NCI-H2107 treated with DMSO at 0.1 percent for 48 hours (cell line): ENCODE data around the gene FUT9.

Experiments used
- DNase-seq: peaks from one replicate; lab custom pipeline; 2025; ENCODE audit not compliant: unreplicated experiment; lab: John Stamatoyannopoulos, UW

The FUT9 gene

DNA sequence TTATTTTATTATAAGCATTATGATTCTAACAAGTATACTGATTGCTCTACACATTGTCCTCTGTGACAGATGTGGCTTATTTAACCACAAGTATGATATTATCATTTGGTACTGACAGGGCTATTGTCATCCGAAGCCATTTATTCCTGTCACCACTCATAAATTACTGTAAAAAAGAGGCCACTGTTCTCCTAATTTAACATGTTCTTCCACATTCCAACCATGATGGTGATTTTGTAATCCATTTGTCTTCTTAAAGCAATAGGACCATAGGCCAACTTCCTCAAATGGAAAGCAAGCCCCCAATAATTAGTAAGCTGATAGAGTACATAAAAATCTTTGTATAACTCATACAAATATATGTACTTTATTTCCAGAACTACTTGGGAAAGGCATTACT is 50.6 kb downstream of the FUT9 start:
- no peak for DNase-seq

DNA sequence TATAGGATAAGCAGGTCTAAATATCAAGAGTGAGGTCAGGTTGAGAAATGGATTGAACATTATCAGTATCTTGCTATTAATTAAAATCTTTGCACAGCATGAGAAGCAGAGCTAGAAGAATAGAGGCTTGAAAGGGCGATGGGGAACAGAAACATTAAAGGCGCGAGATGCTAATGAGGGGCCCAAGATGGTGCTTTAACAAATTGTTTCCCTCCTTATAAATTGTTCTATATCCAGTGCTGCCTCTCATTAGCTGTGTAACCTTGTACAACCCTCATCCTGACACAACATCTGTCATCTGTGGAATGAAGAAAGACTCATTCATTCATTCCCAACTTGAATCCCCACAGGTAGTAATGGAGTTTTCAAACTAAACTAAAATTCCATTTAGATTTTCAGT is 57.8 kb downstream of the FUT9 start:
- DNase-seq = no peak

DNA sequence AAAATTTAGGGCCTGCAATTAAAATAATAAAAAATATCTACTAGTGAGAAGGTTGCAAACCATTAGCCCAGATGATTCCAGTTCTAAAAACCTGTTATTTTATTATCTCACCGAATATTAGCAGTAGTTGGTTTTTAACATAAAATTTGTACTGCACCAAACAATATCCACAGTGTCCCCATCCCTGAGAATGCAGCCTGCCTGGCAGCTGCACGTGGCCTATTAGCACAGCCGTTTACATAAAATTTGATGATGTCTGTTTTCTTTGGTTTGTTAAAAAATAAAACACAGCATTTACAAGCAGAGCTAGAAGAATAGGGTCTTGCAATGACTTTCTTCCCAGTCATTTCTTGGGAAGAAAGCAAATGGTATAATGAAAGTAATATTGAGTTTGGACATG is 58.2 kb downstream of the FUT9 start:
- DNase-seq = no peak

DNA sequence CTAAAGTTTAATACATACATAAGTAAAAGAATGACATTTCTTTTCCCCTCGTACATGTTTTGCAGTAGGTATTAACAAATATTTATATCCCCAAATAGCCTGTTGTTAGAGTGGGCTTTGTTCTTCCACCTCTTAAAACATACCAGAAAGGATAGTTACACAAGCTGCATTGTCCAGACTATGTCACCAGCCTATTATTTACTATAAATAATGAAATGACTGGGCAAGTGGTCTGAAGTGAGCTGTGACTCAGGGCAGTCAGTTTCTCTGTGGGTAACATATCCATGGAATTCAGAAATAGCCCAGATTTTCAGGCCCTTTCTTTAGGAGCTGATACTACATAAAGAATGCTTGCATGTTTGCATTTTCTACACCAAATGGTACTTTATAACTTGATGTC is 60.1 kb downstream of the FUT9 start:
- DNase-seq = no peak

DNA sequence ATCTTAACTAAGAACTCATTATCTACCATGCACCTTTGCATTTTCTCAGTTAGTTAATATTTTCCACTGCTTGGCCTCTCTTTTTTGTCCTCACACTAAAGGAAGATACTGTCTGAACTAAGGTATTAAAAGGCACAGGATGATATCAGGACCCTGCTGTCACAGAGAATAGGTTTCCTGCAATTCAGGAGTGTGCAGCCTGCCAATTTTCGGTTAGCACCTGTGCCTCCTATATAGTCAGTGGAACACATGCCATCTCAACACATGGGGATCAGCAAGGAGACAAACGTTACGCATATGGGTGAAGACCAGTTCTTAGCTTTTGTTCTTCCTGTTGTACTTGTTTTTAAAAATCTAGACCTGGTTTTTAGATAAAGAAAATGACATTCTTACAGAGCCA is 71.0 kb downstream of the FUT9 start:
- no peak for DNase-seq

DNA sequence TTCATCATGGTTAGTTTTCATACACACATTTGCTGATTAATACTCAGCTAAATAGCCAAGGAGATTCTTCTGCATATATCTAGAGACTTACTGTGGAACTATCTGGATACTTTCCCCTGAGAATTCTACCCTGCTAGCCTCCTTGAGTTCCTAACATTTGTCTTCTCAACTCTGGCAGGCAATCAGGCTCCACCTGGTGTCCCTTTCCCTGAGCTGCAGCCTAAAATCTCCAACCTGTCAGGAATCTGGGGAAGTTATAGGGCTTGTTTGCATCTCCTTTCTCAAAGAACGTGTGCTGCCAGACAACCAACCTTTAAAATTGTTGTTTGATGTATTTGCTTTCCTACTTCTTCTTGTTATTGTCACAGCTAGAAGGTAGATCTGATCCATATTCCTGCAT is 73.4 kb downstream of the FUT9 start:
- DNase-seq = no peak

DNA sequence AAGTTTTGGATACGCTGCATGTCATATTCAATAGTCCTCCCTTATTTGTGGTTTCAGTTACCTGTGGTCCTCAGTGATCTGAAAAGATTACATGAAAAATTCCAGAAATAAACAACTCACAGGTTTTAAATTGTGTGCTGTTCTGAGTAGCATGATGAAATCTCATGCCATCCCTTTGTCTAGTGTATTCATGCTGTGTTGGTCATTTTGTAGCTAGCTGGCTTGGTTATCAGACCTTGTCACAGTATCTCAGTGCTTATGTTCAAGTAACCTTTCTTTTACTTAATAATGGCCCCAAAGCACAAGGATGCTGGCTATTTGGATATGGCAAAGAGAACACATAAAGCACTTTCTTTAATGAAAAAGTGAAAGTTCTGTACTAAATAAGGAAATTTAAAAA is 78.3 kb downstream of the FUT9 start:
- DNase-seq = no peak

DNA sequence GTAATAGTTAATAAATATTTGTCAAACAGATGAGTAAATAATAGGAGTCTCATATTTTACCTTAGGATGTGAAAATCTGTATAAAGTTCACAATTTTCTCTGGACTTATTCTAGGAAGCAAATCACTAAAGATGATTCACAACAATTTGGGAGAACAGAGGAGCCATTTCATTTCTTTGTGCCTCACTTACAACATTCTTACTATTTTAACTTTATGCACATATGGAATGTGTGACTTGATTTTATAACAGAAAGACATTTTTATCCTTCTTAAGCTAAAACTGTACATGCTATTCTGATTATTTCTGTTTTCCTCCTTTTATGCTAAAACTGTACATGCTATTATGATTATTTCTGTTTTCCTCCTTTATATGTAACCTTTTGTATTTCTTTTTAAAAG is 83.3 kb downstream of the FUT9 start:
- DNase-seq = no peak

DNA sequence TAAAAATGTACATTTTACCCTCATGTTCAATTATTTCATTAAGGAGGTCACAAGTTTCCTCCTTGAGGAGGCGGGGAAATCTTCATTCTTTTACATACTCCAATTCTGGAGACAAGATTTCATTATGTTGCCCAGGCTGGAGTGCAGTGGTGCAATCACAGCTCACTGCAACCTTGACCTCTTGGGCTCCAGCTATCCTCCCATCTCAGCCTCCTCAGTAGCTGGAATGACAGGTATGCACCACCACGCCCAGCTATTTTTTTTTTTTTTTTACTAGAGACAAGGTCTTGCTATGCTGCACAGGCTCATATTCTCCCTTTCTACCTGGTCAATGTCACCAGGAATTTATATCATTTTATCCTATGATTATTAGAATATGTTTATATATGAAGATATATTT is 85.8 kb downstream of the FUT9 start:
- no peak for DNase-seq

DNA sequence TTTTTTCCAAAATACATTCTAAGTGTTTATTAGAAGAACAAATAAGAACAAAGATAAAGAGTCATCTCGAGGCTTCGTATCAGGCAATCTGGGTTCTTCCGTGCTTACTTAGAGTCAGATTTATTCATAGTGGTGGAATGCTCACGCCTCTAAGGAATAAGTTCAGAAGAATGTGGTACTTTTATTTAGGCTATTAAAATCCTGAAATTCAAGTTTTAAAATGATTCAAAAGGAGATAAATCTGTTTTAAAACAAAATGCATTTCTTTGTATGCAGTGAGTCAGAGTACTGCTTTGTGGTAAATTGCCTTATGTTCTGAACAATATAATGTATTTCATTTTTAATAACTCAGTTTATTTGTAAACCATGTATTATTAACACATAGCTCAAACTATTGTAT is 89.1 kb downstream of the FUT9 start:
- DNase-seq = no peak

DNA sequence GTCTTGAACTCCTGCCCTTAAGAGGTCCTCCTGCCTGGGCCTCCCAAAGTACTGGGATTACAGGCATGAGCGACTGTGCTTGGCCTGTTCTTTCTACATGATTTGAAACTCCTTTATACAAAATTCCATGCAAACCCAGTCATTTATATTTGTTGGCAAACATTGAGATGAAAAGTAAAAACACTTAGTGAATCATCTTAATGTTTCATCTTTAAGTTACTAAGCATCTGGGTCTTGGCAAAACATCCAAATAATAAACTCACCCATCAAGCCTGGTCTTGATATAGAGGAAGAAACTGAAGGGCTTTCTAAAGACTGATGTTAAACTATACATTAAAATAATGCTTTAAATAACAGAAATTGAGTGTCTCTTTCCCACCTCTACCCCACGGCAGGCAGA is 95.1 kb downstream of the FUT9 start:
- no peak for DNase-seq

DNA sequence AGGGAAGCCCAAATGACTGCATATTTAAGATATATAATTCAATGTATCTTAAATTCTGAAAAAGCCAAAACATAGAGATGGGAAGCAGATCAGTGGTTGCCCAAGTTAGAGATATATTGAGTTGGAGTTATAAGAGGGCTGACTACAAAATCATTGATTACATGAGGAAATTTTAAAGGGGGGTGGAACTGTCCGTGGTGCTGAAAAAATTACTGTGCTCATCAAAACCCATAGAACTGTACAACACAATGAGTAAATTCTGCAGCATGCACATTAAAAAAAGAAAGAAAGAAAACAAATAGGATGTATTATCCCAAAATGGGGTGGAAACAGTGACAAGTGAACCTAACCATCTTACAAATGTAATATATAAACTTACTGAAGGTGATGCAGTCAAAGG is 100.9 kb downstream of the FUT9 start:
- no peak for DNase-seq

DNA sequence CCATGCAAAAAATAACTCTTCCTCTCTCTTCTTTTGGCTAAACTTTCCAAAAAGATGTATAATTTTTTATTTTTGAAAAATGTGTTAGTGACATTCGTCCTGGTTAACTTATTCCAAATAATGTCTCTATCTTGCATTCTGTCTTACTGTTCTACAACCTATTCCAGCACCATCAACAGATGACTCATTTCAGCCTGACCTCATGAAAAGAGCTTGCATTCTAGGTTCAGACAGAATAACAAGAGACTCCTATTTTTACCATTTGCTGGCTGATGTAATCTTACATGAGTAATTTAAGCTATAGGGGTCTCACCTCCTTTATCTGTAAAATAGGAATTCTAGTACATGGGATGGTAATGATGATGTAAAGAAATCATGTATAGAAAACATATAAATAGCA is 109.0 kb downstream of the FUT9 start:
- DNase-seq = no peak

DNA sequence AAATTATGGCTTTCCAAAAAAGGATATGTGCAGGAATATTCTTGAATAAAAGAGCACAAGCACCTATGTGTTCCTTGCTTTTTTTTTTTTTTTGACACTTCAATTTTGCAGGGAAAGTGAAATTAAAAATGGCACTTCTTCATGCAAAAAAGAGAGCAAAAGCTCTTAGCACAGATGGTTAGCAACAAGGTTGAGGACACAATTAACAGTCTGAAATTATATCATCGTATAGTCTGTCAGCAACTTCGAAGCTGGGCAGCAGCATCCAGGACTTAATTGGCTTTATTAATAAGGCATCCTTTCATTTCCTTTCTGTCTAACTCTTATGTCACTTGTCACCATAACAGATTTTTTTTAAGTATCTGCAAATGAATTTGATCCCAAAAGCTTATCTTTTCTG is 122.6 kb downstream of the FUT9 start:
- DNase-seq = no peak

DNA sequence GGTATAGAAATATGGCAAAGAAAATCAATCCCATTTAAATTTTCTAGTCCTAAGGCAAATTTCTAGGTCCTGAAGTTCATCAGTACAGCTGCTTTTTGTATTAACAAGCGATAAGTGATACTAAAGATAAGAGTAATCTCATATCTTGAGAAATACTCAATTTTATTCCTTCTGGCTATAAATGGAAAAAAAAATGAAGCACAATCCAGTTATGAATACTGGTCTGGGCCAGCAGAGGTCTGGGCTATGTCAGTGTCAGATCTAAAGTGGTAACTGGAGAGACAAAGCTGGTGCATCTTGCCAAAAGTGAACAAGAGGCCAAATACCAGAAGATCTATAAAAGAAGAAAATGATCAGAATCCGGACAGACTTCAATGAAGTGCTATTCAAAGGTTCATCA is 126.4 kb downstream of the FUT9 start:
- no peak for DNase-seq

DNA sequence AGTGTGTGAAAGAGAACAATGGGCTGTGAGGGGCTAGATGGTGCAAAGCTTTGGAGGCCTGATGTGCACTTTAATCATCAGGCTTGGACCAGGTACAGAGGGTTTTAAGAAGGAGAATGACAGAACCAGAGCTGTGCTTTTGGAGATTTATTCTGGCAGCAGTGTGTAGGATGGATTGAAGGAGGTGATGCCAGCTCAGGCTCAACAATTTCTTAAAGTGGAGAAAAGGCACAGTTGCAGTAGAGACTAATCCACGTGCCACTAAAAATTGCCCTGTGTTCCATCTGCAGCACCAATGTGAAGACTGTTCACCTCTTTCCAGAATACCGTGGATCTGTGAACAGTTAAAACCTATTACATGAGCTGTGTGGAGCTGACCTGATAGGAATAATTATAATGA is 134.7 kb downstream of the FUT9 start:
- no peak for DNase-seq

DNA sequence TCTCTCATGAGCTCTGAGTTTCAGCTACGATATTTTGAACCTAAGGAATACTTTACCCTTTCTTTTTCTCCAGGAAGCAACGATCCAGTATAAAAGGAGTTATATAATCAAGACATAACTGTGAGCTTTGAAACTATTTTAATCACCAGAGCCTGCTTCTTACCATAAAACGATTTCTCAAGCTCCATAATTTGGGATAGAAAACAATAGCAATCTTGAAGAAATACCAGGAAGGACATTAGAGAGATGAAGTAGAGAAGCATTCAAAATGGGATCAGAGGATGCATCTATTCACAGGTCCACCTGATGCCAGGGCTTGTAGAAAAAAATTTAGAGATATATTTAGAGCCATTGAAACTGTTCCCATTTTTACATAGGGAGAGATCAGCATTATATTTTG is 135.9 kb downstream of the FUT9 start:
- no peak for DNase-seq

DNA sequence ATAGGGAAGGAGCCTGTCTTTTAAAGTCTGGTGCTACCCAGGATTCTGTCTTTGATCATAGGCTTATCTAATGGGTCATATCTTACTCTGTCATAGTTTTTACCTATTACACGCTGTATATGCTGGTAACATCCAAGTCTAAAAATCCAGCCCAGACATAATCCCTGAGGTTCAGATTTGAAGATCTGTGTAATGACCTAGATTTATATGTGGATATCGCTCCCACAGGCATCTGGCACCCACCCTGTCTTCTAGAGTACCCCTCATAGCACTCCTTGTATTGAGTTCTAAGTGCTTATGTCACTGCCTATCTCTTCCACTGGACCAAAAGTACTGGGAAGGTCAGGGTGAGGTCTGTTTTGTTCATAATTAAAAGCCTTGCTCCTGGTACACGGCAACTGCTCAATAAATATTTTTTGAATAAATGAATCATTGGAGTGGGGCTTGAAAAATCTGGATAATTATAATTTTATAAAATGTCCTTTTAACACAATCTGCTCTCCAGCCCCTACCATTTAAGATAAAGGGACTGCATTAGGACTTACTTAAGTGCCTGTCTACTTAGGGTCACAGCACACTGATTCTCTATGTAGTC is 136.4 kb downstream of the FUT9 start:
- DNase-seq = no peak

DNA sequence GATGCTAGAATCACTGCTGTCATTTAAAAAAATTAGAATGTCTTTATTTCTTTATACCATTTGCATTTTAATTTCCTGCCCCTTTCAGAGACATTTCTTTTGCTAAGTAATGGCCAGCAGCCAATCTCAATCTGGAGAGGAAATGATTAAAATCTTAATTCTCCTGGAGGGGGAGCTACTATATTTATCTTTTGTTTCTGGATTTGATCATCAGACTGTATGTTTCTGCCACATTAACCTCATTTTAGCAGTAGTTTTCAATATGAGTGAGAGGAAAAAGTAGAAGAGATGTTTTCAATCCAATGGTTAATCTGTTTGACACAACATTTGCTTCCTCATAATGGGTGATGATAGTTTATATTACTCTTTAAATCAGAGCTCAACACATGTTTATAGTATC is 138.0 kb downstream of the FUT9 start:
- DNase-seq = no peak

DNA sequence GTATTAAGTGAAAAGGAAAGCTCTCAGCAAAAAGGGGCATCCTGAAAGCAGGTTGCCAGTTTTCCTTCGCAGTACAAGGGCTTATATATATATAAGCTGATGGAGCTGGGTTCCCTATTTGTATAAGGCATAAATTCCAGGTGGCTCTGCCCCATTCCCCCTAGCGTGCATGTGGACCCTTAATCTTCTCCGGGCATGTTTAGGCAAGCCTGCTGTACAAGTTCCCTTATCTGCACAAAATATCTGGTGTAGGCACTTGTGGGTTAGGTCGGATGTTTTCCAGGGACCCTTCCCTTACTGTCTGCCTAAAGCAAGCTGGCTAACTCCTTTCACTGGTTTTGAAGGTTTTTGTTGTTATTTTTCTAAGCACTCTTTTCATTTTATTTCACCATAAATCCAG is 140.7 kb downstream of the FUT9 start:
- no peak for DNase-seq

DNA sequence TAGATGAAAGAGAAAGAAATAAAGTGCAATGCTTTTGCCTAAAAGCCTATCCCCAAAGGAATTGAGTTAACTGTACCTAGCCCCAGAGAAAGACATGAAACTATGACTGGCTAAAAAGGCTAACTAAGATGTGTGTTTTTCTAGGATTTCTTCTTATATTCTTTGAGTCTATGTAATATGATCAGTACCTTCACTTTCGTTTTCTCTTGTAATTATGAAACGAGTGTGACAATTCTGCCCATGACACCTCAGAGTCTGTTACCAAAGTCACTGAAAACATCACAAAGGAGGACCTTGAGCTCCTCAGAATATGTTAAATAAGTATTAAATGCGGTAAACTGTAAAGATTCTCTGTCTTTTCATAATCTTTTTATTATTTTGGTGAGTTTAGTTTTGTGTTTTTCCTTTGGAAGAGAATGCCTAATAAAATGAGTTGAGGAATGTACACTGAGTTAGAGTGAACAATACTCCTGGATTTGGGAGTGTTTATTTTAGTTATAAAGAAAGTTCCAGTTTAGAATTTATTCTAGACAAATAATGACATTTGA is 141.3 kb downstream of the FUT9 start:
- DNase-seq = peak; percentile 42

DNA sequence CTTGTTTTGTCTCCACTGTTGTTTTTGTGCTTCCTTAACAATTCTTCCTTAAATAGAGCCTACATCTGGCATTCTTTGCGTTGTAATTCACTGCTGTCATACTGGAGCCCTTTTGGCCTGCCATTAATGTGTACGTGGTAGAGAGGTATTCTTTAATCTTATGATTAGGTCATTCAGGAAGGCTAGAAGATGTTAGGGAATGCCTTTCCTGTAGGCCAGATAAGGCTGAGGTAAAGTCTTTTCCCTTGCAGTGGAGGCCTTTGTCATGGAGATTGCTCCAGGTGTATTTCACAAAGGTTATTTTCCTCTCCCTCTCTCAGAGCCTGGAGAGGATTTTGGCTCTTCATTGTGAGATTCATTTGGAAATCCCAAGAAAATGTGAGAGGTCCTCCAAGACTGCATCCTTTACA is 146.9 kb downstream of the FUT9 start:
- DNase-seq = no peak

DNA sequence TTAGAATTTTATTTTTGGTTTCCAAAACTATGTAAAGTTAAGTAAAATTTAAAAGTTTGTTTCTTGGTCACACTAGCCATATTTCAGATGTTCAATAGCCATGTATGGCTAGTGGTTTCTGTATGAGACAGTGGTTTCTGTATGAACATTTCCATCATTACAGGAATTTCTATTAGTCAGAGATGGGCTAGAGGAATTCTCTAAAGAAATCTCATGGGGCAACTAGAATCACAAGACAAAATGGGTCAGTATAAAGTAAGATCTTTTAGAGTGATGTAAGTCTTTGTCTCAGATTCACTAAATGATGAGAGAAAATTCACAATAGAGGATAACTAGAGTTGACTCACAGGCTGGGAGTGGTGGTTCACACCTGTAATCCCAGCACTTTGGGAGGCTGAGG is 149.0 kb downstream of the FUT9 start:
- no peak for DNase-seq

DNA sequence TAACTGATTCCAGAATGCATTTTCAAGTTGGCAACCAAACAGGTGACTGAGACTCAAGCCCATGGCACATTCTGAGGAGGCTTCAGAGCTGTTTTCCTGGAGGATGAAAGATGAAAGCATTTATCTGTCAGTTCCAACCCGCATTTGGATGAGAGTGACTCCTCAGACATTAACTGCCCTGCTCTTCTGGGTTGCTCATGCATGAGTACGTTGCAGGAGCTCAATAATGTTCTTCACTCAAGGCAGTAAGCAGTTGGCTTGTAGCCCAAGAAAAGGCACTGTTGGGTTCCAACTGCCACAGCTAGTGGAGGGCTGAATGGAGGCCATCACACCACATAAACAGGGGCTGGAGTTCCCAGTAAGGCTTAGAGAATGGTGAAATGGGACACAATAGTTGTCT is 155.3 kb downstream of the FUT9 start:
- no peak for DNase-seq
